ENCODE data around the gene ATP6V0A4.
"Not testable (repeated sequence)": the region's sequence is repeated elsewhere in the genome, so short reads cannot be mapped to it uniquely, and the experiment has no call there.

The ATP6V0A4 gene

DNA sequence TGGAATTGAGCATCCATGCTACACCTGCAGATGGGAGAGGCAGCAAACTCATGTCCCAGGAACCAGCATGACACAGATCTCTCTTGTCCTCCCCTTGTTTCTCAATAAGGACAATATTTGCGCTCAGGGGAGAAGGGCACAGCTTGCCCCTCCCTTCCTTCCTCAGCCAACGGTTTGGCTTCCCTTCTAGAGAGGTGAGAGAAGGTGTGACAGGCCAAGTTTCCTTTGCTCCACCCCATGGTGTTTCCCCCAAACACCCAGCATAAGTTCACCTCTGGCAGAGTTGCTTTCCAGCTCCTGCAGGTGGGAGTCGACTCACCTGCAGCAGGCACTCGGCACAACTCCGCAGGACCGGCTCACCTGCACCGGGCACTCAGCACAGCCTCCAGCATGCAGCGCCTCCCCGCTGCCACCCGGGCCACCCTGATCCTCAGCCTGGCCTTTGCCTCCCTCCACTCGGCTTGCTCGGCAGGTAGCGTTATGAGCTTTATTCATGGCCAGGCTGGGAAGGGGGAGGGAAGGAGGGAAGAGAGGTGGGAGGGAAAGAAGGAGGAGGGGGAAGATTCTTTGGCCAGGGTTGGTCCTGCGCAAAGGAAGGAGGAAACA is at the start of gene ATP6V0A4, which contains the start of gene TMEM213:
Gene ATP6V0A4, minus strand, starts transcription at position 482 of the 606 bp plus-strand sequence. CDS start 26,949 bp downstream, outside the sequence.
Gene TMEM213, plus strand, starts transcription at position 280 of the 606 bp plus-strand sequence. Its CDS starts 111 bp downstream, at position 391.
- in situ Hi-C loops (cut with HindIII; ENCODE audit: low sequenced_read_pairs), result no loop called here

DNA sequence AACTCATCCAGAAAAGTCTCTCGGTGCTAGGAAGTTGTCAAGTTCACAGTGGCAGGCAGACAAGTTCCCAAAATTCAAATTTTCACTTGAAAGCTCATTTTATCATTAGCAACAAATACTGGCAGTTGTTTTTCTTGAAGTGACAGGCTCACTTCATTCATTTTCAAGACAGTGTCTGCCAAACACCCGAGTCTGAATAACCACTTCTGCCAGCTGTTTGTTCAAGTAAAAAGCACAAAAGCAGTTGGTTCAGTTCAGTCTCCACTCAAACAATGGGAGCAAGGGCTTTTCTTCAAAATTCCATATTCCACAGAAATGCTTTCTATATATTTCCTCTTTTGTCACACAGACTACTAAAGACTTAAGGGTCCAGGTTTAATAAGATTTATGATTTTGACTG is 47.7 kb upstream of the ATP6V0A4 start:
- in situ Hi-C loops (cut with HindIII; ENCODE audit: low sequenced_read_pairs), result no loop called here

DNA sequence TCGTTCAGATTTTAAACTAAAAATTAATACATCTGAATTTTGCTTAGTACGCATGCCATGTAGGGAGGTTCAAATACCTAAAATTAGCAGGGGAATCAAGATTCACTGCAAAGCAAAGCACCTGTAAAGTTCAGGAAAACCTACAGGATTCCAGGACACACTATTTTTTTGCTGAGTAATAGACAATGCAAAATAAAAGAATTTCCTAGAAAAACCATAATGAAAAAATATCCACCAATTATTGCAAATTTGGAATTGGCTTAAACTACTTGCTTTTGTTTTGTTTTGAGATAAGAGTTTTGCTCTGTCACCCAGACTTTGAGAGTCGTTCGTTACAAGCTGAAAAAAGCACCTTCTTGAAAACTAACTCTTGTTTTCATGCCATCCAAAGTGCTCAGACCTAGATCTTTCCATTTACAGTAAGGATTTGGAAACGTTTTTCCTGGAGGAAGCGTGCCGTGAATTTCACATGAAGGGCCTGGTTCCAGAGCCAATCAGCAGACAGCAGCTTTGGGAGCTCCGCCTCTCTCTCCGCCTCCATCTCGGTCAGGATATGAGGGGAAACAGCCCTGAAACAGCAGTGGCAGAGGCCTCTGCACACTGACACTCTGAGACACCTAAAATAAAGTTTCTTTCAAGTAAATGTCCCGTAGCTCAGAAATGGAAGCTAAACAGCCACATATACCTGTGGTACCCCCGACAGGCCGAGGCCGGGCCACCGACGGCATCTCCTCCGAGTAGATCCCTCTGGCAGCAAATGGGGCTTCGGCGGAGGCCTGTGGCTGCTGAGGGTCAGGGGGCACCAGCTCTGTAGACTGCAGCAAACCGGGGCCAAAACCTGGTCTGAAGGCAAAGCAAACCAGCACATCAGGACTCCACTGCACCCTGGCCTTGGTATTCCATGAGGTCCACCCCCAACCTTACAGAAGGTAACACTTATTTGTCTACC is 45.9 kb upstream of the ATP6V0A4 start:
- in situ Hi-C loops (cut with HindIII; ENCODE audit: low sequenced_read_pairs), result no loop called here

DNA sequence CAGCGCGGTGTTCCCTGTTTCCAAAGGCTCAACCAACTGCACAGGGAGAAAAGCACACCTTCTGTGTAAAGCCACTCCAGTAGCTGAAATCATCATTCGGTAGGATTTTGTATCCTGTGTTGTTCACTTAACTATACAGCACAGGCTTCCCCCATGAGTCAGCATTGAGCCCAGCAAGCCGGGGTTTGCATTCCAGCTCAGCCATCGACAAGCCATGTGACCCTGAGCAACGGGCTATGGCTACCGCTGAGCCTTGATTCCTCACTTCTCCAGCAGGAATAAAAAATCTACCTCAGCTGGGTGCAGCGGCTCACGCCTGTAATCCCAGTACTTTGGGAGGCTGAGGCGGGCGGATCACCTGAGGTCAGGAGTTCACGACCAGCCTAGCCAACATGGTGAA is 44.1 kb upstream of the ATP6V0A4 start:
- in situ Hi-C loops (cut with HindIII; ENCODE audit: low sequenced_read_pairs), result no loop called here

DNA sequence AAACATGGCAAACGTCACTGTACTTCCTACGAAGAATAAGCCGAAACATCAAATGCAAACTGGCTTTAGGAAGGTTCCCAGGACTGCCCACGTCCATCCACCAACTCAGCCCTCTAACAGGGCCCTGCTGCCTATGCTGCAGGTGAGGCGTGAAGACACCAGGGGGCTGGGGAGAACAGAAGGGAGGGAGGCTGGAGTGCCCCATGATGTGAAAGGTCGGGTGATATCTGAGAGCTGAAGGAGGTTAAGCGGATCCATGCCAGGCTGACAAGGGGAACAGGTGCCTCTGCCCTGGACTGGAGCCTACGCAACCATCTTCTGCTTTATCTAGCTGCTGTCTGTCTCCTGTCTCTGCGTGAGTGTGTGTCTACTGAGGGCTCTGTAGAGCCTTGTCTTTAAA is 40.2 kb upstream of the ATP6V0A4 start:
- in situ Hi-C loops (cut with HindIII; ENCODE audit: low sequenced_read_pairs), result no loop called here

DNA sequence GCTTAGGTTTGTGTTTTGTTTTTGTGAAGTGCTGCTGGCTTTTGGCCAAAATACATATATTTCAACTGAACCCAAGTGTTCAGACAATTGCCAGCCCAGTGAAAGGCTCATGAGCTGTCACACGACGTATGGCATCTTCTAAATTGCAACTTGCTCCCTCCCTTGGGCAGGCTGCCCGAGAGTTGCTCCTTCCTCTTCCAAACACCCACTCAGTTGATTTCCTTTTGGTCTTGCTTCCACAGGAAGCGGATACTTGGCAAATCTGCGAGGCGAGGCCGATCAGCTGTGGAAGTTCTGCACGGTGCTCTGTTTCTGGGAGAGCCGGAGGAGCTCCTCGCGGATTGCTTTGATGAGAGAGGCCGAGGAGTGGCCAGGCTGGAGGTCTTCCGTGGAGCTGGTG is 39.6 kb upstream of the ATP6V0A4 start:
- in situ Hi-C loops (cut with HindIII; ENCODE audit: low sequenced_read_pairs), result no loop called here

DNA sequence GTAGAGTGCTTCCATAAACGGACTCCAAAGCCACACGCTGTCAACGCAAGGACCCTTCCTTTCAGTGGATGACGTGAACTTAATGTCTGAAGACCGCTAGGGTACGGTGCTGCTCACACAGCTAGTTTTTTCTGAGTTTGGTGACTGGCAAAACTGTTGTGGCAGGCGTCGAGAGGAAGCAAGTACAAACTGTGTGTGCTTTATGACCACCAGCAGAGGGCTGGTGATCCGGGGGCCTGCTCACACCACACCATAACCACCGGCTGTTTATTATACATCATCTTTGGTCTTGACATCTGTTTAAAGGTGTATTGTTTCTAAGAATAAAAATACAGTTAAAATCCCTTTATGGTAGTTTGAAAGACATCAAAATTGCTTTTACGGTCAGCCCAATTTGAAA is 37.1 kb upstream of the ATP6V0A4 start:
- in situ Hi-C loops (cut with HindIII; ENCODE audit: low sequenced_read_pairs), result no loop called here

DNA sequence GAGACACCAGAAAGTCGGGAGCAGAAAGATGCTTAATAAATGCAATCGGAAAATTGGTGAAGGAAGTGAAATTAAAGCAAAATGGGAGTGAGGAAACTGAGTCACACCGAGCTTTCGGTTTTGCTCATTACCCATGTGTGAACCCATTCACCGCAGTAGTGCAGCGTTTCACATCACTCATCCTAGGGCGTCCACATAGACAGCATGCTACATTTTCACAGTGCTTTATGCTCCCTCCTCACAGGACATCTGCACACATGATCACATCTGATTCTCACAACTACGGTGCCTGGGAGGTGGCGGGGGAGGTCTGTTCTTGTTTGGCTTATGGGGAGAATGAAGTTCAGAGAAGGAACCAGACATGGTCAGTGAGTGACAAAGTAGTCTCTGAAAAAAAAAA is 36.6 kb upstream of the ATP6V0A4 start:
- in situ Hi-C loops (cut with HindIII; ENCODE audit: low sequenced_read_pairs), result no loop called here

DNA sequence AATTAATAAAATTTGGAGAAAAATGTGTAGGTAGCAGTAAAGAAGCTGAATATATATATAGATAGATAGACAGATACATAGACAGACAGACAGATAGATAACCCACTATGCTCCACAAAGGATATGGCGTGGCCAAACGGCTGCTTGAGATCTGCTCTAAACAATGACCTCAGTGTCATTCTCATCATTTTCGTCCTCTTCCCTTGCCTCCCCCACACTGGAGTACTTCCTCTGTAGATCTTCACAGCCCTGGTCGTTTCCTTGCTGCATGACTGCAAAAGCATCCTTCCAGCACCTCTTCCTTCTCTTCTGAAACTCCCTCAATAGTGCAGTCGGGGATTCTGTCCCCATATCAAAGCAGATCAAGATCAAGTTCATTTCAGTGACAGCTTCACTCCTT is 35.6 kb upstream of the ATP6V0A4 start:
- in situ Hi-C loops (cut with HindIII; ENCODE audit: low sequenced_read_pairs), result no loop called here

DNA sequence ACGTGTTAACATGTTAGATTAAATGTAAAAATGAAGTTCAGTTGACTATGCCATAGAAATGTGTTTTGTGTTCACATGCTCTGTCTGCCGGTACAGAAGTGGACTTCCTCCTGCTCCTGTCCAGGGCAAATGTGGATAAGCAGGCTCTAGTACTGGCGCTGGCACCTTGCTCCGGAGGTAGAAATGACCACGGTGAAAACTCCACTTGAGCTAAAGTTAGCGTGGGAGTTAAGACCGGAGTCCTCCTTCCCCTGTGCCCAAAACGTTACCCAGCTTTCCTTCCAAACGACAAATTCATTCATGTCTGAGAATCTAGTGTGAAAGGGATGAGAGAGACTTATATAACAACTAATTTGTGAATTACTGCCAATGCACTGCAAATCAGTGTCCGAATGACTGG is 35.0 kb upstream of the ATP6V0A4 start:
- in situ Hi-C loops (cut with HindIII; ENCODE audit: low sequenced_read_pairs), result no loop called here

DNA sequence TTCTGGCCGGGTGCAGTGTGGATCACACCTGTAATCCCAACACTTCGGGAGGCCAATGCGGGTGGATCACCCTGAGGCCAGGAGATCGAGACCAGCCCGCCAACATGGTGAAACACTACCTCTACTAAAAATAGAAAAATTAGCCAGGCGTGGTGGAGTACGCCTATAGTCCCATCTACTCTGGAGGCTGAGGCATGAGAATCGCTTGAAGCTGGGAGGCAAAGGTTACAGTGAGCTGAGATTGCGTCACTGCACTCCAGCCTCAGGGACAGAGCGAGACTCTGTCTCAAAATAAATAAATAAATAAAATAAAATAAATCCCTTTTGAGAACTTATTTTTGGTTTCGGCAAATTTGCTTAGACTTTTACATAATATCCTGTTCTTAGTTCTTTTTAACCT is 31.3 kb upstream of the ATP6V0A4 start:
- in situ Hi-C loops (cut with HindIII; ENCODE audit: low sequenced_read_pairs), result no loop called here

DNA sequence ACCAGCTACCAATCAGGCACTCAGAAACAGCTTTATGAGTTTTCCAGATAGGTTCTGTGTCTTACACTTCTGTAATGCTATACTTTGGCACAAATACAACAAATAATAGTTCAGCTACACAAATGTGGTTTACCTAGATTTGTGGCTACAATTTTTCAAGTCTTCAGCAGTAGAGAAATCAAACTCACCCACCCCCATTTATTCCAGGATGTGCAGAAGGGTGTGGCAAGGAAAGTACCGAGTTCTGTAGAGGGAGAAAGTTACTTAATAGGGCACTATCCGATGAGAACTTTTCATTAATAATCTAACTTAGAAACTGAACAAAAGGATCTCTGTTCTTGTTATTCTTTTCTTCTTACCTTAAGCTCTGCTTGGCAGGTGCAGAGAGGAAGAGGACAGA is 30.3 kb upstream of the ATP6V0A4 start:
- in situ Hi-C loops (cut with HindIII; ENCODE audit: low sequenced_read_pairs), result no loop called here

DNA sequence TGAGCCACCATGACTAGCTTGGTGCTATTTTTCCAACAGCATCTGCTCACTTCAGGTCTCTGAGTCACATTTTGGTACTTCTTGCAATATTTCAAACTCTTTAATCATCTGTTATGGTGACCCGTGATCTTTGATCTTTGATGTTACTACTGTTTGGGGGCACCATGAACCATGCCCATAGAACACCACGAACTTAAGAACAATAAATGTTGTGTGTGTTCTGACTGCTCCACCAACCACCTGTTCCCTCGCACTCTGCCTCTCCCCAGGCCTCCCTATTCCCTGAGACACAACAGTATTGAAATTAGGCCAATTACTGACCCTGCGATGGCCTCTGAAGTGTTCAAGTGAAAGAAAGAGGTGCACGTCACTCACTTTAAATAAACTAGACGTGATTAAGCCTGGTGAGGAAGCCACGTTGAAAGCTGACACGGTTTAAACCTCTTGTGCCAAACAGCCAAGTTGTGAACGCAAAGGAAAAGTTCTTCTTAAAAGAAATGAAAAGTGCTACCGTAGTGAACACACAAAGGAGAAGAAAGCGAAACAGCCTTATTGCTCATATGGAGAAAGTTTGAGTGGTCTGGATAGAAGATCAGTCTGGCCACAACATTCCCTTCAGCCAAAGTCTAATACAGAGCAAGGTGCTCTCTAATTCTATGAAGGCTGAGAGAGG is 27.2 kb upstream of the ATP6V0A4 start:
- in situ Hi-C loops (cut with HindIII; ENCODE audit: low sequenced_read_pairs), result no loop called here

DNA sequence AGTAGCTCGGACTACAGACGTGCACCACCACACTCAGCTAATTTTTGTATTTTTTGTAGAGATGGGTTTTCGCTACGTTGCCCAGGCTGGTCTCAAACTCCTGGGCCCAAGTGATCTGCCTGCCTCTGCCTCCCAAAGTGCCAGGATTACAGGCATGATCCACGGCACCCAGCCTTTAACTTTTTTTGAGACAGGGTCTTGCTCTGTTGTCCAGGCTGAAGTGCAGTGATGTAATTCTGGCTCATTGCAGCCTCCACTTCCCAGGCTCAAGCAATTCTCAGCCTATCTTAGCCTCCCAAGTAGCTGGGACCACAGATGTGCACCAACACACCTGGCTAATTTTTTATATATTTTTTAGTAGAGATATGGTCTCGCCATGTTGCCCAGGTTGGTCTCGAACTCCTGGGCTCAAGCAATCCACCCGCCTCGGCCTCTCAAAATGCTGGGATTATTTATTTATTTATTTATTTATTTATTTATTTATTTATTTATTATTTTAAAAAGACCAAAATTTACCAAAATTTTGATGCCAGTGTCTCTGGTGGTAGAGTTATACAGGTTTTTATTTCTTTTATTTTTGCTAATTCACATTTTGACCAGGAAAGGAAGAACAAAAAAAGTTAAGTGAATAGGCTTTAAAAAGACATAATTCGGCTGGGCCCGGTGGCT is 25.0 kb upstream of the ATP6V0A4 start:
- in situ Hi-C loops (cut with HindIII; ENCODE audit: low sequenced_read_pairs), result no loop called here

DNA sequence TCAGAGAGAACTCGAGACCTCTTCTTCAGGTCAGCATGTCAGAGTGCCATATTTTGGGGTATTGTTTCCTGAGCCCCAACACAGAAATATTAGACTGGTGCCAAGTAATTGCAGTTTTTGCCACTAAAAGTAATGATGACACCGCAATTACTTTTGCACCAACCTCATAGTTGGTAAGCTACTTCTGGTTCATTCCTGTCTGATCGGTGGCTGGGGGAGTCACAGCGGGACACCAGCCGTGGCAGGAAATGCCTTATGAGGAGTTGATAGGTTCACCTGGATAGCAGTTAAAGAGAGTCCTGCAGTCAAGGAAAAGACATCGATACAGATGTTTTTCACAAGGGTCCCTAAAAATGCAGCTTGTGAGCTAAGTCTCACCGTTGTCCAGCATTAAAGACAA is 23.9 kb upstream of the ATP6V0A4 start:
- in situ Hi-C loops (cut with HindIII; ENCODE audit: low sequenced_read_pairs), result no loop called here

DNA sequence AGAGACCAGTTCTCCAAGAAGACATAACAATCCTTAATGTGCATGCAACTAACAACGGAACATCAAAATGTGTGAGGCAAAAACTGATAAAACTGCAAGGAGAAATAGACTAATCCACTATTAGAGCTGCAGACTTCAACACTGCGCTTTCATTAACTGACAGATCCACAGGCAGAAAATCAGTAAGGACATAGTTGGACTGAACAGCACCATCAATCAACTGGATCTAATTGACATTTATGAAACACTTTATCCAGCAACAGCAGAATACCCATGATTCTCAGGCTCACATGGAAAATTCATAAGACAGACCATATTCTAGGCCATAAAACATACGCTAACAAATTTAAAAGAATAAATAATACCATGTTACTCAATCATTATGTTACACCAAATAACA is 21.6 kb upstream of the ATP6V0A4 start:
- in situ Hi-C loops (cut with HindIII; ENCODE audit: low sequenced_read_pairs), result no loop called here

DNA sequence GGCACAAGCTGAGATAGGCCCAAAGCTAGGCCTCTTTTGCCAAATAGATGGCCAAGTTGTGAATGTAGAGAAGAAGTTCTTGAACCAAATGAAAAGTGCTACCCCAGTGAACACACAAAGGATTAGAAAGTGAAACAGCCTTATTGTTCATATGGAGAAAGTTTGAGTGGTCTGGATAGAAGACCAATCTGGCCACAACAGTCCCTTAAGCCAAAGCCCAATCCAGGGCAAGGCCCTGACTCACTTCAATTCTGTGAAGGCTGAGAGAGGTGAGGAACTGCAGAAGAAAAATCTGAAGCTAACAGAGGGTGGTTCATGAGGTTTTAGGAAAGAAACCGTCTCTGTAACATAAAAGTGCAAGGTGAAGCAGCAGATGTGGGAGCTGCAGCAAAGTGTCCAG is 18.7 kb upstream of the ATP6V0A4 start:
- in situ Hi-C loops (cut with HindIII; ENCODE audit: low sequenced_read_pairs), result no loop called here

DNA sequence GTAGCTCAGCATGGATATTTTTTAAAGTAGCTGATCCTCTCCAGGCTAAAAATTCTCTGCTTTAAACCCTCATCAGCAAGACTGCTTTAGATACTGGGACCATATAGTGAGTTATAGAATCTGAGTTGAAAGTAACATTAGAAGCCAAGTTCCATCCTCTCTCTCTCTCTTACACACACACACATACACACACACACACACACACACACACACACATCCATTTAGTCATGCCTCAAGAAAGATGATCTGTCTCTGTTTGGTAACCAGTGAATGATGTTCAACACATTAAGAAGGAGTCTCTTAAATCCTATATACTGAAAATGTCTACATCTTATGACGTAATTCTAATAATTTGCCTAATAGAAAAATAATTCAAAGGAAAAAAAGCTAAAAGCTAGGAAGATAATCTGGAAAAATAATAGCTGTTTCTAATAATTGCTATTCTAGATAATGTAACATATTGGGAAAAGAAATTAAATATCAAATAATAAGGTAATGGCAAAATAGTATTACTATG is 16.9 kb upstream of the ATP6V0A4 start:
- in situ Hi-C loops (cut with HindIII; ENCODE audit: low sequenced_read_pairs), result no loop called here

DNA sequence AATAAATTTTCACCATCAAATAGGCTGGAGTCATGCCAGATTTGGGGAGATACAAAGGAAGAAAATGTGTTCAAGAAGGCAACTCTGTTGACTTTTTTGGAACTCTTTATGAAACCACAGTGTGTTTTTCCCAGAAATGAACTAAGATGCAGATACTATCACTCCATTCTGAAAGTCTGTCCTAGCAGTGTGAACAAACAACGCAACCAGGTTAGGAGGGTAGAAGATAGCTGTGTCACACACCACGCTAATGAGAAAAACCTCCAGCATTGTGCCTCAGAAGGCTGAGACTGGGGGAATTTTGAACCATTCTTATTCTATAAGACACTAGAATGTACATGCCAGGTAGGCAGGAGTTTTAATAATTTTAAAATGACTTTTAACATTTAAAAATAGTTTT is 15.9 kb upstream of the ATP6V0A4 start:
- in situ Hi-C loops (cut with HindIII; ENCODE audit: low sequenced_read_pairs), result no loop called here

DNA sequence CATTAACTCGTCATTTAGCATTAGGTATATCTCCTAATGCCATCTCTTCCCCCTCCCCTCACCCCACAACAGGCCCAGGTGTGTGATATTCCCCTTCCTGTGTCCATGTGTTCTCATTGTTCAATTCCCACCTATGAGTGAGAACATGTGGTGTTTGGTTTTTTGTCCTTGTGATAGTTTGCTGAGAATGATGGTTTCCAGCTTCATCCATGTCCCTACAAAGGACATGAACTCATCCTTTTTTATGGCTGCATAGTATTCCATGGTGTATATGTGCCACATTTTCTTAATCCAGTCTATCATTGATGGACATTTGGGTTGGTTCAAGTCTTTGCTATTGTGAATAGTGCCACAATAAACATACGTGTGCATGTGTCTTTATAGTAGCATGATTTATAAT is 13.3 kb upstream of the ATP6V0A4 start:
- in situ Hi-C loops (cut with HindIII; ENCODE audit: low sequenced_read_pairs), result not testable (repeated sequence)

DNA sequence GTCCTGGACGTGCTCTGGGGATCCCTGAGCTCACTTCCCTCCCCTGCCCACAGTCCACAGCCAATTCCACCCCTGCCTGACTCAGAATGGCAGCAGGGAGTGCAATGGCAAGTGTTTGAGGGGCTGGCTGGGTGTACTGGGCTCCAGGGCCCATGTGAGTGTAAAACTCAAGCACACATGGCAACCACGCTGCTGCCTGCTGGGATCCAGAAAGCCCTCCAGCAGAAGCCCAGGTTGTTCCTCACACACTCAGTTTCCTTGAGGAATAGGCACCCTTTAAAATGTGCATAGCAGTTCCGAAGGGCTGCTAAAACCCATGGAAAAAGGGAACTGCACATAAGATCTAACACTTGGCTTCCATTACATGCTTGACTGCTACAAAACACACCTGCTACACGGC is 11.3 kb upstream of the ATP6V0A4 start:
- in situ Hi-C loops (cut with HindIII; ENCODE audit: low sequenced_read_pairs), result no loop called here

All from DLD1 (cell line).